Sciatic nerve (tissue), 1 donor: ENCODE results near the gene MCOLN1. TPM values are rescaled to one million over a fixed set of nuclear protein-coding genes. Genes with fewer than 3 reads are reported as not detected.

ENCODE experiments used
- total RNA-seq: library from RNA; stranded (reverse); fragmentation: NEBNext Ultra II Directional; extraction: Animal tissue kit (Norgen Biotek cat#: 25700); gene quantifications from one replicate; pipeline ENCODE4 v1.2.1, GENCODE V29; 2021
- donor health status: DM: no; HTN: no; CAD: no.

The MCOLN1 gene
- total RNA-seq, 1 donor from 2014 or later, result 35.3 TPM

Other genes starting within 250 kb of the MCOLN1 start
- gene INSR, start 228.2 kb upstream of the MCOLN1 start, total RNA-seq, result 62.6 TPM
- gene ARHGEF18, start 173.7 kb upstream of the MCOLN1 start, total RNA-seq, result 25.7 TPM
- 4.7 TPM for gene PEX11G, start 33.6 kb upstream of the MCOLN1 start, total RNA-seq
- gene ZNF358, start 6.5 kb upstream of the MCOLN1 start, total RNA-seq, result 47.6 TPM
- gene PNPLA6, start 13.1 kb downstream of the MCOLN1 start, total RNA-seq, result 133 TPM
- gene CAMSAP3, start 73.2 kb downstream of the MCOLN1 start, total RNA-seq, result not detected
- gene XAB2, start 106.9 kb downstream of the MCOLN1 start, total RNA-seq, result 34.0 TPM
- gene PET100, start 107.2 kb downstream of the MCOLN1 start, total RNA-seq, result 95.1 TPM
- gene PCP2, start 111.1 kb downstream of the MCOLN1 start, total RNA-seq, result not detected
- gene STXBP2, start 114.5 kb downstream of the MCOLN1 start, total RNA-seq, result 30.1 TPM
- gene RETN, start 146.4 kb downstream of the MCOLN1 start, total RNA-seq, result 1.1 TPM
- 2.6 TPM for gene MCEMP1, start 154.5 kb downstream of the MCOLN1 start, total RNA-seq
- 58.0 TPM for gene TRAPPC5, start 158.2 kb downstream of the MCOLN1 start, total RNA-seq
- gene FCER2, start 179.5 kb downstream of the MCOLN1 start, total RNA-seq, result 3.7 TPM
- gene CLEC4G, start 209.5 kb downstream of the MCOLN1 start, total RNA-seq, result 2.8 TPM
- gene CD209, start 224.9 kb downstream of the MCOLN1 start, total RNA-seq, result 20.1 TPM
- not detected for gene CLEC4M, start 240.6 kb downstream of the MCOLN1 start, total RNA-seq